ENCODE data around the gene MAMSTR. TPM values are rescaled to one million over a fixed set of nuclear protein-coding genes. Genes with fewer than 3 reads are reported as not detected.

MAMSTR gene
- total and polyA plus RNA-seq, 10 of the 15 experiments (the other 5 are each of a cell fraction or from before 2014, with no cell fraction given), result 0.04 to 0.73 (median 0.31) TPM; not detected in 1

DNA sequence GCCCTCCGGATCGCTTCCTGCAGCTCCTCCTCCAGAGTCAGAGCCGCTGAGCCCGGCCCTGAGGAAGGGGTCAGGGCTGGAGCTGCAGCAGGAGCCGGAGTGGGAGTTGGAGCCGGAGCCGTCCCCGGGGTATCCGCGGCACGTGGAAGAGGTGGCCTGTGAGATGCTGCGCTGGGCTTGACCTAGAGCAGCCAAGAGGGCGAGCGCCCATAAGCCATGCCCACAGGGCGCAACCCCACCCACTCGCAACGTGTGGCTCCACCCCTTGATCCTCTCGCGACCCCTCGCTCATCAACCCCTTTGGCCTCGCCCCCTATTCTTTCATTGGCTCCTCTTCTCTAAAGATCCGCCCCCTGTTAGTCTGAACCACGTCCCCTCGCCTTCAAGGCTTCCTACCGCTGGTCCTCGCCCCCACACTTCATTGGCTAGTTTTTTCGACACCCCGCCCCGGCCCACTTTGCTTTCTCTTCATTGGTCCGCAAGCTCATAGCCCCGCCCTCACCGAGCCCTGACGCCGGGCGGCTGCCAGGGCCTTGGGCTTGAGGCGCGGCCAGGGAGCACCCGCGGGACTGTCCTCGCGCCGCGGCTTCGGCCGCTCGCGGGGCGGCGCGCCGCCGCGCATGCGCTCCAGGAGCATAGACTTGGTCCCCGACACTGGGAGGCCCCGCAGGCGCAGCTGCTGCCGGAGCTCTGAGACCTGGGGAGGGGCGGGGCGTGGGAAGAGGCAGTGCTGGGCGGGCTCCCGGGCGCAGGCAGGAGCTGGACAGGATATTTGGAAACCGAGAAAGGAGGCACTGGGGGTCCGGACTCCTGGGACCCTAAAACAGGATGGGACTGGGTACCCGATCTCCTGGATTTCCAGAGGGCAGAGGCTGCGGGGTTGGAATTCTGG is 5.4 kb downstream of the MAMSTR start (continued):
- TF ChIP-seq, protein P1, sequence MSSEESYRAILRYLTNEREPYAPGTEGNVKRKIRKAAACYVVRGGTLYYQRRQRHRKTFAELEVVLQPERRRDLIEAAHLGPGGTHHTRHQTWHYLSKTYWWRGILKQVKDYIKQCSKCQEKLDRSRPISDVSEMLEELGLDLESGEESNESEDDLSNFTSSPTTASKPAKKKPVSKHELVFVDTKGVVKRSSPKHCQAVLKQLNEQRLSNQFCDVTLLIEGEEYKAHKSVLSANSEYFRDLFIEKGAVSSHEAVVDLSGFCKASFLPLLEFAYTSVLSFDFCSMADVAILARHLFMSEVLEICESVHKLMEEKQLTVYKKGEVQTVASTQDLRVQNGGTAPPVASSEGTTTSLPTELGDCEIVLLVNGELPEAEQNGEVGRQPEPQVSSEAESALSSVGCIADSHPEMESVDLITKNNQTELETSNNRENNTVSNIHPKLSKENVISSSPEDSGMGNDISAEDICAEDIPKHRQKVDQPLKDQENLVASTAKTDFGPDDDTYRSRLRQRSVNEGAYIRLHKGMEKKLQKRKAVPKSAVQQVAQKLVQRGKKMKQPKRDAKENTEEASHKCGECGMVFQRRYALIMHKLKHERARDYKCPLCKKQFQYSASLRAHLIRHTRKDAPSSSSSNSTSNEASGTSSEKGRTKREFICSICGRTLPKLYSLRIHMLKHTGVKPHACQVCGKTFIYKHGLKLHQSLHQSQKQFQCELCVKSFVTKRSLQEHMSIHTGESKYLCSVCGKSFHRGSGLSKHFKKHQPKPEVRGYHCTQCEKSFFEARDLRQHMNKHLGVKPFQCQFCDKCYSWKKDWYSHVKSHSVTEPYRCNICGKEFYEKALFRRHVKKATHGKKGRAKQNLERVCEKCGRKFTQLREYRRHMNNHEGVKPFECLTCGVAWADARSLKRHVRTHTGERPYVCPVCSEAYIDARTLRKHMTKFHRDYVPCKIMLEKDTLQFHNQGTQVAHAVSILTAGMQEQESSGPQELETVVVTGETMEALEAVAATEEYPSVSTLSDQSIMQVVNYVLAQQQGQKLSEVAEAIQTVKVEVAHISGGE (CRISPR knock-in tag; IDR thresholded peaks at IDR 0.05), result no peak
- TF ChIP-seq BACH1 (IDR thresholded peaks at IDR 0.05; ENCODE audit: borderline replicate concordance) (peak; percentile 39; the same call in 1 of the 2 replicates), GATAD2B (conservative IDR thresholded peaks at IDR 0.05; ENCODE audit: low read depth) (no peak; the same call in 1 of the 2 replicates), MEF2B (IDR thresholded peaks at IDR 0.05; ENCODE audit: partially characterized antibody, poor library complexity, severe bottlenecking) (no peak), CBFB (IDR thresholded peaks at IDR 0.05; ENCODE audit: low read depth) (no peak), NR2C1 (IDR thresholded peaks at IDR 0.05) (peak; percentile 9; the same call in 1 of the 2 replicates), HDGF (IDR thresholded peaks at IDR 0.05) (peak; percentile 100), RFX5 (IDR thresholded peaks at IDR 0.05; ENCODE audit: low read depth, low read length) (peak; percentile 63; the same call in 1 of the 2 replicates)
- TF ChIP-seq, protein P2, sequence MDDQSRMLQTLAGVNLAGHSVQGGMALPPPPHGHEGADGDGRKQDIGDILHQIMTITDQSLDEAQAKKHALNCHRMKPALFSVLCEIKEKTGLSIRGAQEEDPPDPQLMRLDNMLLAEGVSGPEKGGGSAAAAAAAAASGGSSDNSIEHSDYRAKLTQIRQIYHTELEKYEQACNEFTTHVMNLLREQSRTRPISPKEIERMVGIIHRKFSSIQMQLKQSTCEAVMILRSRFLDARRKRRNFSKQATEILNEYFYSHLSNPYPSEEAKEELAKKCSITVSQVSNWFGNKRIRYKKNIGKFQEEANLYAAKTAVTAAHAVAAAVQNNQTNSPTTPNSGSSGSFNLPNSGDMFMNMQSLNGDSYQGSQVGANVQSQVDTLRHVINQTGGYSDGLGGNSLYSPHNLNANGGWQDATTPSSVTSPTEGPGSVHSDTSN (IDR thresholded peaks at IDR 0.05; ENCODE audit: insufficient replicate concordance, low read depth, low read length), result no peak
